Calu3 (cell line): ENCODE data around the gene MIA3. TPM values are rescaled to one million over a fixed set of nuclear protein-coding genes. Genes with fewer than 3 reads are reported as not detected.

Source experiments
- BruUV-seq: library from RNA; stranded (reverse); fragments of 400-500 nt; replicated peaks from 2 replicates; lab custom pipeline; 2021; lab: Mats Ljungman, UMichigan
- CTCF ChIA-PET: fragments of 300-600 bp; sonication (Branson Sonifier 250); formaldehyde crosslinking; loops from one replicate; lab custom pipeline; 2022; ENCODE audit warnings: antibody characterized with exemption; lab: Charles Lee
- DNase-seq: peaks from one replicate; pipeline ENCODE4 v3.0.0; 2022
- H3K27ac Mint-ChIP-seq: one replicate; pipeline ENCODE4 v1.8.0; 2022; ENCODE audit warnings: mixed read lengths; ENCODE audit not compliant: unreplicated experiment
- H3K27me3 Mint-ChIP-seq: one replicate; pipeline ENCODE4 v1.8.0; 2022; ENCODE audit warnings: mixed read lengths; ENCODE audit not compliant: unreplicated experiment
- H3K36me3 Mint-ChIP-seq: one replicate; pipeline ENCODE4 v1.8.0; 2022; ENCODE audit warnings: mild to moderate bottlenecking, moderate library complexity, mixed read lengths; ENCODE audit not compliant: insufficient read depth, unreplicated experiment
- H3K4me1 Mint-ChIP-seq: one replicate; pipeline ENCODE4 v1.8.0; 2022; ENCODE audit warnings: mild to moderate bottlenecking, low read depth, mixed read lengths; ENCODE audit not compliant: unreplicated experiment
- H3K4me3 Mint-ChIP-seq: one replicate; pipeline ENCODE4 v1.8.0; 2022; ENCODE audit warnings: mild to moderate bottlenecking, low read depth, moderate library complexity, mixed read lengths; ENCODE audit not compliant: unreplicated experiment
- H3K9me3 Mint-ChIP-seq: one replicate; pipeline ENCODE4 v1.8.0; 2022; ENCODE audit warnings: low read depth, mixed read lengths; ENCODE audit not compliant: unreplicated experiment
- intact Hi-C: fragments of 100-400 bp; cut with micrococcal nuclease; formaldehyde crosslinking; loops from one replicate; pipeline ENCODE4 v1.10.0; 2022; ENCODE audit not compliant: unreplicated experiment
- total RNA-seq: library from RNA; stranded (reverse); gene quantifications from 2 replicates; pipeline ENCODE4 v1.2.3, GENCODE V29; 2022
- TF ChIP-seq, protein P1 (sequence below): fragments of 200-600 bp; IDR thresholded peaks from one replicate; pipeline ENCODE4 v1.8.0; 2022; ENCODE audit warnings: antibody characterized with exemption; ENCODE audit not compliant: unreplicated experiment

The MIA3 gene
- total RNA-seq, 1 experiment from 2014 or later, result 72.6 TPM

DNA sequence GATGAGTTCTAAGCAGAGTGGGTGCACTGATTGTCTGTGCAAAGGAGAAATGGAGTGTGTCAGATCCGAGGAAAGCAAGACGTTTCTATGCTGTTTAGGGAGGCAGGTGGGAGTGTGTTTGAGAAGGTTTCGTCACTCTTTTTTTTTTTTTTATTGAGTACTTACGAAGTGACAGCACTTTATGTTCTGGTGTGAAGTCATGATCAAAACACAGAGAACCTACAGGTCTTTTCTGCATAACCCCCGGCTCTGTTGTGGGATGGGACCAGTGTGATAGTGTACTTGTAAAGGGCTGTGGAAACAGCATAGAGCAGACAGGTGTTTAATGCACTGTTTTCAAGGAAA, 26.7 kb downstream of the MIA3 start:
- H3K27me3 Mint-ChIP-seq, result no peaks in the 10 kb centered on the region
- BruUV-seq, result TSS peak; percentile 69
- peaks cover 24% of the 10 kb centered on the region for H3K36me3 Mint-ChIP-seq
- intact Hi-C loops, result loop anchor here (10.0 kb wide), 1 partner anchor 440 kb away; no protein-coding TSS in a partner anchor
- H3K4me1 Mint-ChIP-seq, result peaks cover 8% of the 10 kb centered on the region
- DNase-seq, result no peak
- CTCF ChIA-PET, result interaction anchor here (1.0 to 1.5 kb wide), 3 partner anchors 10 to 179 kb away, joined by 3 to 9 read pairs (median 4); no protein-coding TSS in a partner anchor
- peak overlapping the region; percentile 97 for H3K4me3 Mint-ChIP-seq
- H3K27ac Mint-ChIP-seq, result peak overlapping the region; percentile 93
- TF ChIP-seq, protein P1, sequence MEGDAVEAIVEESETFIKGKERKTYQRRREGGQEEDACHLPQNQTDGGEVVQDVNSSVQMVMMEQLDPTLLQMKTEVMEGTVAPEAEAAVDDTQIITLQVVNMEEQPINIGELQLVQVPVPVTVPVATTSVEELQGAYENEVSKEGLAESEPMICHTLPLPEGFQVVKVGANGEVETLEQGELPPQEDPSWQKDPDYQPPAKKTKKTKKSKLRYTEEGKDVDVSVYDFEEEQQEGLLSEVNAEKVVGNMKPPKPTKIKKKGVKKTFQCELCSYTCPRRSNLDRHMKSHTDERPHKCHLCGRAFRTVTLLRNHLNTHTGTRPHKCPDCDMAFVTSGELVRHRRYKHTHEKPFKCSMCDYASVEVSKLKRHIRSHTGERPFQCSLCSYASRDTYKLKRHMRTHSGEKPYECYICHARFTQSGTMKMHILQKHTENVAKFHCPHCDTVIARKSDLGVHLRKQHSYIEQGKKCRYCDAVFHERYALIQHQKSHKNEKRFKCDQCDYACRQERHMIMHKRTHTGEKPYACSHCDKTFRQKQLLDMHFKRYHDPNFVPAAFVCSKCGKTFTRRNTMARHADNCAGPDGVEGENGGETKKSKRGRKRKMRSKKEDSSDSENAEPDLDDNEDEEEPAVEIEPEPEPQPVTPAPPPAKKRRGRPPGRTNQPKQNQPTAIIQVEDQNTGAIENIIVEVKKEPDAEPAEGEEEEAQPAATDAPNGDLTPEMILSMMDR, result no peak
- H3K9me3 Mint-ChIP-seq, result no peaks in the 10 kb centered on the region

GRCh38 chr1:222652676-222653075, 34.8 kb downstream of the MIA3 start:
- Mint-ChIP-seq H3K36me3 (peaks cover 44% of the 10 kb centered on the region), H3K4me3 (no peak overlapping the region), H3K9me3 (no peaks in the 10 kb centered on the region), H3K27me3 (no peaks in the 10 kb centered on the region), H3K4me1 (no peaks in the 10 kb centered on the region), H3K27ac (no peak overlapping the region)
- CTCF ChIA-PET, result no interaction called here
- intact Hi-C loops, result no loop called here
- no TSS peak for BruUV-seq
- TF ChIP-seq, protein P1, result no peak
- no peak for DNase-seq

- Mint-ChIP-seq H3K9me3 (no peaks in the 10 kb centered on the region), H3K27me3 (no peaks in the 10 kb centered on the region), H3K36me3 (peaks cover 48% of the 10 kb centered on the region), H3K4me1 (no peaks in the 10 kb centered on the region), H3K27ac (no peak overlapping the region), H3K4me3 (no peak overlapping the region)
- DNase-seq, result no peak
- BruUV-seq, result no TSS peak
- TF ChIP-seq, protein P1, result no peak
- CTCF ChIA-PET, result no interaction called here
- intact Hi-C loops, result no loop called here
Measured at GRCh38 chr1:222653178-222653827, 35.4 kb downstream of the MIA3 start.

GRCh38 chr1:222654849-222655248, 37.0 kb downstream of the MIA3 start:
- BruUV-seq, result no TSS peak
- H3K9me3 Mint-ChIP-seq, result no peaks in the 10 kb centered on the region
- H3K27ac Mint-ChIP-seq, result no peak overlapping the region
- peaks cover 51% of the 10 kb centered on the region for H3K36me3 Mint-ChIP-seq
- no peak for DNase-seq
- H3K4me3 Mint-ChIP-seq, result no peak overlapping the region
- TF ChIP-seq, protein P1, result no peak
- intact Hi-C loops, result loop anchor here (5.0 kb wide), 1 partner anchor 67 kb away; no protein-coding TSS in a partner anchor
- H3K27me3 Mint-ChIP-seq, result no peaks in the 10 kb centered on the region
- CTCF ChIA-PET, result no interaction called here
- no peaks in the 10 kb centered on the region for H3K4me1 Mint-ChIP-seq
